Neural progenitor cell (in vitro differentiated cells): ENCODE data around the gene RTN4RL1. TPM values are rescaled to one million over a fixed set of nuclear protein-coding genes. Genes with fewer than 3 reads are reported as not detected.

Experiments used
- DNase-seq: peaks from one replicate; pipeline ENCODE4 v3.0.0-alpha.2; 2016; ENCODE audit warnings: low spot score
- H2AFZ ChIP-seq: fragments of 200-600 bp; sonication (generic); replicated peaks from 2 replicates; pipeline ENCODE4 v1.6.1; 2016; ENCODE audit warnings: antibody characterized with exemption
- H3F3A ChIP-seq: fragments of 200-600 bp; sonication (generic); 2 replicates; pipeline ENCODE4 v1.6.1; 2016; ENCODE audit warnings: antibody characterized with exemption, low read depth
- H3K27ac ChIP-seq: fragments of 200-600 bp; sonication (generic); 2 replicates; pipeline ENCODE4 v1.5.1; 2016; ENCODE audit warnings: mild to moderate bottlenecking
- H3K27me3 ChIP-seq: fragments of 200-600 bp; sonication (generic); 2 replicates; pipeline ENCODE4 v1.6.1; 2016; ENCODE audit warnings: mild to moderate bottlenecking, moderate library complexity
- H3K36me3 ChIP-seq: fragments of 200-600 bp; sonication (generic); 2 replicates; pipeline ENCODE4 v1.5.1; 2016
- H3K4me1 ChIP-seq: fragments of 200-600 bp; sonication (generic); 2 replicates; pipeline ENCODE4 v1.6.1; 2016; ENCODE audit warnings: mixed run types
- H3K4me2 ChIP-seq: fragments of 200-600 bp; sonication (generic); 2 replicates; pipeline ENCODE4 v1.6.1; 2016
- H3K4me3 ChIP-seq: fragments of 200-600 bp; sonication (generic); 2 replicates; pipeline ENCODE4 v1.5.1; 2016
- H3K79me2 ChIP-seq: fragments of 200-600 bp; sonication (generic); 2 replicates; pipeline ENCODE4 v1.6.1; 2016; ENCODE audit warnings: low read depth
- H3K9ac ChIP-seq: fragments of 200-600 bp; sonication (generic); 2 replicates; pipeline ENCODE4 v1.6.1; 2016
- H3K9me3 ChIP-seq: fragments of 200-600 bp; sonication (generic); 2 replicates; pipeline ENCODE4 v1.5.1; 2016; ENCODE audit warnings: low read depth
- H4K20me1 ChIP-seq: fragments of 200-600 bp; sonication (generic); 2 replicates; pipeline ENCODE4 v1.6.1; 2016; ENCODE audit warnings: low read depth
- H3K27ac Mint-ChIP-seq: 3 replicates; pipeline ENCODE4 v1.8.0; 2021; ENCODE audit warnings: mixed read lengths
- H3K27me3 Mint-ChIP-seq: 2 replicates; pipeline ENCODE4 v1.8.0; 2022; ENCODE audit warnings: low read depth, mild to moderate bottlenecking, inconsistent platforms, moderate library complexity, mixed read lengths; ENCODE audit not compliant: insufficient read depth
- H3K36me3 Mint-ChIP-seq: 3 replicates; pipeline ENCODE4 v1.8.0; 2021; ENCODE audit warnings: mixed read lengths
- H3K4me1 Mint-ChIP-seq: 3 replicates; pipeline ENCODE4 v1.8.0; 2021; ENCODE audit warnings: mixed read lengths
- H3K4me3 Mint-ChIP-seq: 3 replicates; pipeline ENCODE4 v1.8.0; 2021; ENCODE audit warnings: mild to moderate bottlenecking, moderate library complexity, mixed read lengths
- H3K9me3 Mint-ChIP-seq: 3 replicates; pipeline ENCODE4 v1.8.0; 2020; ENCODE audit warnings: mixed read lengths
- CTCF ChIP-seq: fragments of 200-600 bp; sonication (generic); IDR thresholded peaks from 2 replicates; pipeline ENCODE4 v1.5.1; 2017; ENCODE audit warnings: antibody characterized with exemption, mild to moderate bottlenecking
- EZH2 ChIP-seq: fragments of 200-600 bp; sonication (generic); IDR thresholded peaks from 2 replicates; pipeline ENCODE4 v1.6.1; 2017; ENCODE audit warnings: antibody characterized with exemption, mild to moderate bottlenecking, moderate library complexity
- EZH2phosphoT487 ChIP-seq: fragments of 200-600 bp; sonication (generic); IDR thresholded peaks from 2 replicates; pipeline ENCODE4 v1.6.1; 2017; ENCODE audit warnings: antibody characterized with exemption
- total RNA-seq: library from RNA; depleted of rRNA; stranded (reverse); fragments of >200 nt; gene quantifications from 2 replicates; pipeline ENCODE4 v1.2.3, GENCODE V29; 2015; ENCODE audit warnings: low replicate concordance

RTN4RL1 gene
- total RNA-seq, 1 donor from 2014 or later = 3.4 TPM

- H3K9me3 ChIP-seq = no peaks in the 10 kb centered on the region
- peaks cover 12% of the 10 kb centered on the region for H3K4me1 ChIP-seq
- no peak overlapping the region for H3K9ac ChIP-seq
- no peak for TF ChIP-seq EZH2phosphoT487
- TF ChIP-seq CTCF = peak; percentile 61
- Mint-ChIP-seq H3K36me3 (peaks cover 1% of the 10 kb centered on the region), H3K9me3 (peaks cover 5% of the 10 kb centered on the region), H3K4me1 (peaks cover 50% of the 10 kb centered on the region), H3K4me3 (peak overlapping the region; percentile 95), H3K27me3 (peaks cover 26% of the 10 kb centered on the region), H3K27ac (peak overlapping the region; percentile 84)
- no peaks in the 10 kb centered on the region for H3K79me2 ChIP-seq
- H3F3A ChIP-seq = peaks cover 7% of the 10 kb centered on the region
- H3K27me3 ChIP-seq = peaks cover 41% of the 10 kb centered on the region
- no peak overlapping the region for H3K27ac ChIP-seq
- peak overlapping the region; percentile 94 for H3K4me2 ChIP-seq
- H3K4me3 ChIP-seq = peak overlapping the region; percentile 88
- H3K36me3 ChIP-seq = no peaks in the 10 kb centered on the region
- H4K20me1 ChIP-seq = peaks cover 4% of the 10 kb centered on the region
- no peak overlapping the region for H2AFZ ChIP-seq
- DNase-seq = peak; percentile 92
Measured at GRCh38 chr17:2030779-2031163, 5.6 kb upstream of the RTN4RL1 start.

GRCh38 chr17:2029911-2030778 lies 5.0 kb upstream of the RTN4RL1 start, which contains the start of gene DPH1:
DPH1 (plus strand) TSS chr17:2030153; CDS start chr17:2030170, 17 bp downstream.
- Histone ChIP-seq H3F3A (peaks cover 11% of the 10 kb centered on the region), H3K9me3 (no peaks in the 10 kb centered on the region), H3K79me2 (no peaks in the 10 kb centered on the region), H3K27me3 (peaks cover 47% of the 10 kb centered on the region), H3K4me1 (peaks cover 12% of the 10 kb centered on the region), H3K4me3 (peak within 1 kb of the TSS; percentile 88), H3K27ac (no peak within 1 kb of the TSS), H4K20me1 (peaks cover 4% of the 10 kb centered on the region), H3K9ac (peak within 1 kb of the TSS; percentile 12), H2AFZ (peak within 1 kb of the TSS; percentile 70), H3K4me2 (peak within 1 kb of the TSS; percentile 94), H3K36me3 (no peaks in the 10 kb centered on the region)
- peaks cover 1% of the 10 kb centered on the region for H3K36me3 Mint-ChIP-seq
- H3K4me3 Mint-ChIP-seq = peak within 1 kb of the TSS; percentile 95
- DNase-seq = peak; percentile 96
- peaks cover 5% of the 10 kb centered on the region for H3K9me3 Mint-ChIP-seq
- peaks cover 48% of the 10 kb centered on the region for H3K4me1 Mint-ChIP-seq
- H3K27ac Mint-ChIP-seq = peak within 1 kb of the TSS; percentile 84
- H3K27me3 Mint-ChIP-seq = peaks cover 27% of the 10 kb centered on the region
- TF ChIP-seq CTCF (no peak), EZH2 (peak; percentile 28), EZH2phosphoT487 (no peak)

GRCh38 chr17:2028737-2029136 lies 3.6 kb upstream of the RTN4RL1 start:
- H3K27me3 ChIP-seq = peaks cover 61% of the 10 kb centered on the region
- H3K4me3 Mint-ChIP-seq = peak overlapping the region; percentile 69

More at GRCh38 chr17:2028737-2029136, 3.6 kb upstream of the RTN4RL1 start:
- no peak overlapping the region for H3K9ac ChIP-seq
- H3F3A ChIP-seq = peaks cover 23% of the 10 kb centered on the region
- peaks cover 18% of the 10 kb centered on the region for H3K4me1 ChIP-seq
- Mint-ChIP-seq H3K27me3 (peaks cover 29% of the 10 kb centered on the region), H3K36me3 (peaks cover 1% of the 10 kb centered on the region), H3K4me1 (peaks cover 43% of the 10 kb centered on the region), H3K9me3 (peaks cover 5% of the 10 kb centered on the region), H3K27ac (no peak overlapping the region)
- no peak overlapping the region for H3K4me3 ChIP-seq
- no peaks in the 10 kb centered on the region for H3K9me3 ChIP-seq
- H2AFZ ChIP-seq = no peak overlapping the region
- H3K36me3 ChIP-seq = no peaks in the 10 kb centered on the region
- H3K79me2 ChIP-seq = no peaks in the 10 kb centered on the region
- DNase-seq = no peak
- peaks cover 4% of the 10 kb centered on the region for H4K20me1 ChIP-seq
- H3K4me2 ChIP-seq = peak overlapping the region; percentile 8
- TF ChIP-seq EZH2phosphoT487 (no peak), EZH2 (no peak), CTCF (no peak)
- no peak overlapping the region for H3K27ac ChIP-seq
